Hematopoietic multipotent progenitor cell treated with erythropoietin and hydrocortisone succinate and interleukin-3 and kit ligand, for 4 days (in vitro differentiated cells): ENCODE results near the gene SDR9C7.
A peak's percentile ranks its signal among the peaks of the same experiment; 100 is the strongest.
"Not testable (repeated sequence)": the region's sequence is repeated elsewhere in the genome, so short reads cannot be mapped to it uniquely, and the experiment has no call there.

Experiments
- DNase-seq: peaks from one replicate; pipeline ENCODE4 v3.0.0-alpha.2; 2015

Gene SDR9C7

DNA sequence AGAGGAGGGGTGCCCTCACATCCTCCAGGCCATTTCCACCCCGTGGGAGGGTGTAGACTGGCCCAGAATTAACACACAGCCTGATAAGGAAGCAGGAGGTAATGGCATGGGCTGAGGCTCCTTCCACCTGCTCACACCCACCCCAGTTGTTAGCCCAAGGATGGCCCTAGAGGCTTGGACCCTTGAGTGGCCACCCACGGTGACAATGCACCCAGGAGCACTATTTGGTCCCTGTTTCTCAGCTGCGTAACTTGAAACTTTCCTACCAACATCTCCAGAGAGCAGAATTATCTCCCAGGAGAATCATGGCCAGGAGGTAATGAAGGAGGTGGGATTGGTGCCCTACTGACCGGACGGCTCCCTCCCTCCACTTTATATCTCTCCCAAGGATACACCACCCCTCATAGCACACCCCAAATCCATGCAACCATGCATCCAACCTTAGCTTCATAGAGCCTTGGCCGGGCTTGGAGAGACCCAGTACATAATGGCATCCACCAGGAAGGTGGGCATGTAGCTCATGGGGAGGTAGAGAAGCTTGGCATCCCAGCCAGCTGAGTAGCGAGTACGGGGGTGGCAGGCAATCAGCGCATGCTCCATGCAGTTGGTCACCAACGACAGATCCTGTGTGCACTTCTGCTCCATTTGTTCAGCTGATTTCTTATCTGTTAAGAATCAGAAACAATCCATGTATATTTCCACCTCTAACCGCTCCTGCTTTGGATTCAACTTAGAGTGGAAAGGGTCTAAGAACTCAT lies 17.6 kb upstream of the SDR9C7 start:
- DNase-seq = no peak

DNA sequence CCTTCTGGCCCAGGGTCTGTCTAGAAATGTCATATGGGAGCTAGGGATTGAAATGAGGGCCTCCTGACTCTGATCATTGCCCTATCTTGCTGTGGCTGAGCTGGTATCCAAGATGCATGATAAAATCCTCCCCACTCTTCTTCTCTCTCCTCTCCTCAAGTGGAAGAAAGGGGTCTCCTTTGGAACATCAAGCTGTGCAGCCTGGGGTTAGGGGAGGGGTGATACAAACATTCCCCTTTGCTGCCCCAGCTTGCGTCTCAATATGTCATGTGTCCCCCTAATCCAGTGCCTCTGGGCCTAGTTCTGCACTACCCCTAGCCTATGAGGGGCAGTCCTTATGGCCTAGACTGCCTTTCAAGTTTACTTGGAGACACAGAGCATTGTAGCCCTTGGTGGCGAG lies 14.7 kb upstream of the SDR9C7 start:
- DNase-seq = no peak

DNA sequence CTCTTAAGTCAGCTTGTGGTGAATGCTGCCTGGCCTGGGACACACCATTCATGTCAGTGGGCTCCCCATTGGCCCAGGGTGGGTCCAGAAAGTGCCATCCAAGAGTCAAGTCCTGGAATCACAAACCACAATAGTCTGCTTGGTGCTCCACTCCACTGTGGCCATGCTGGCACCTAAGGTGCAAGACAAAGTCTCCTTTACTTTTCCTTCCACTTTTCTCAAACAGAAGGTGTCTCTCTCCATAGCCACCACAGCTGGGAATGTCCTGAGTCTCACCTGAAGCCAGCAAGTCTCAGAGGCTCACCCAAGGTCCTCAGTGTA lies 14.2 kb upstream of the SDR9C7 start:
- DNase-seq = no peak

DNA sequence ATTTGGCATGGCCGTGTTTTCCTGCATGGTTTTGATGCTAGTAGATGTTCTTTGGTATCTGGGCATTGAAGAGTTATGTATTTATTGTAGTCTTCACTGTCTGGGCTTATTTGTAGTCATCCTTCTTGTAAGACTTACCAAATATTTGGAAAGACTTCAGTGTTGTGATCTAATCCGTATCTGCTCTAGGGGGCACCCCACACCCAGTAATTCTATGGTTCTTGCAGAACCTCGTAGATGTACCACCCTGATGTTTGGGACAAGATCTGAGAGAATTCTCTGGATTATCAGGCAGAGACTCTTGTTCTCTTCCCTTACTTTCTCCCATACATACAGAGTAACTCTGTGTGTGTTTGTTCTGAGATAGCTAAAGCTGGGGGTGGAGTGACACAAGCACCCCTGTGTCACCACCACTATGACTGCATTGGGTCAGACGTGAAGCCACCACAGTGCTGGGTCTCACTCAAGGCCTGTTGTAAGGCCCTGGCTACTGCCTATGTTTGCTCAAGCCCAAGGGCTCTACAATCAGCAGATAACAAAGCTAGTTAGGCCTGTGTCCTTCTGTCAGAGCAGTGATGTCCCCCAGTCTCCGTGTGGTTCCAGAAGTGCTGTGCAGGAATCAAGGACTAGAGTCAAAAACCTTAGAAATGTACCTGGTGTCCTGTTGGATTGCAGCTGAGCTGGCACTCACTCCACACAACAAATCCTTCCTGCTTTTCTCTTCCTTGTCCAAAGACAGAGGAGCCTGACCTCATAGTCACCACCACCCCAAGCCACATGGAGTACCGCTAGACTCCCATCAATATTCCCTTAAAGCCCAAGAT lies 13.6 kb upstream of the SDR9C7 start:
- DNase-seq = peak; percentile 48

DNA sequence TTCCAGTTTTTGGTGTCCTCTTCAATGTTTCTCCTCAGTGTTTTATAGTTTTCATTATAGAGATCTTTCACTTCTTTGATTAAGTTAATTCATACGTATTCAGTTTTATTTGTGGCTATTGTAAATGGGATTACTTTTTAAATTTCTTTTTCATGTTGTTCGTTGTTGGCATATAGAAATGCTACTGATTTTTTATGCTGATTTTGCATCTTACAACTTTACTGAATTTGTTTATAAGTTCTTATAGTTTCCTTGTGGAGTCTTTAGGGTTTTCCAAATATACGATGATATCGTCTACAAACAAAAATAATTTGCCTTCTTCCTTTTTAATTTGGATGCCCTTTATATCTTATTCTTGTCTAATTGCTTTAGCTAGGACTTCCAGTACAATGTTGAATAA lies 9.7 kb upstream of the SDR9C7 start:
- DNase-seq = no peak

DNA sequence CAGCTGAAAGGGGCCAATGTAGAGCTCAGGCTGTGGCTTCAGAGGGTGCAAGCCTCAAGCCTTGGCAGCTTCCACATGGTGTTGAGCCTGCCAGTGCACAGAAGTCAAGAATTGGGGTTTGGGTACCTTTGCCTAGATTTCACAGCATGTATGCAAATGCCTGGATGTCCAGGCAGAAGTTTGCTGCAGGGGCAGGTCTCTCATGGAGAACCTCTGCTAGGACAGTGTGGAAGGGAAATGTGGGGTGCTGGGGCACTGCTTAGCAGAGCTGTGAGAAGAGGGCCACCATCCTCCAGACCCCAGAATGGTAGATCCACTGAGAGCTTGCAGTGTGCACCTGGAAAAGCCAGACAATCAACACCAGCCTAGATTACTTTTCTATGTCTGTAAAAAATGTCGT lies 9.2 kb upstream of the SDR9C7 start:
- not testable (repeated sequence) for DNase-seq

DNA sequence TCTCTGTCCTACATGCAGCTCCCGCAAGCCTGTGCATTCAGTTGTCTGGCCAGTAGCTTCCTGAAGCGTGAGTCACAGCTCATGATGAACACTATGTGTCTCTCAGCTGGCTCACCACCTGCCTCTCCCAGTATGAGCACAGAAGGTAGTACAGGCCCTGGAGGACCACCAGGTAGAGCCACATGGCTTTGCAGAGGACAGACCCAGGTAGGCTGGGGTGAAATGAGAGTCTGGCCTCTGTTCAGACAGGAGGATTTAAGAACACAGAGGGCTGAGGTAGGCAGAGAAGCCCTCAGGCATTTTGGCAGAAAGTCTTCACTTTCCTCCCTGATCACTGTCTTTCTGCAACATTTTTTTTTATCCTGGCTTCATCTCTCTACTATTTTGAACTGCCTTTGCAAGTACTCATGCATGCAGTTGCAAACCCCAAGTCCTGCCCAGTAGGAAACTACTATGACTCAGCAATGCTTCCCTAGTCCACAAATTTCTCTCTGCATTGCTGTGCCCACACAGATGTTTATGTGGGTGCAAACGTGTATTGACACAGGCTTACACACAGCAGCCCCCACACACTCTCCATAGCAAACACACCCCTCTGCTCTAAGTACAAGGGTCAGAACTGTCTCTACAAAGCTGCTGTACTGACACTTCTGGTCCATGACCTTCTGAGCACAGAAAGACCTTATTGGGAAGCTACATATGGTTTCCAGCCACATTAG lies 7.2 kb upstream of the SDR9C7 start:
- DNase-seq = peak; percentile 80

DNA sequence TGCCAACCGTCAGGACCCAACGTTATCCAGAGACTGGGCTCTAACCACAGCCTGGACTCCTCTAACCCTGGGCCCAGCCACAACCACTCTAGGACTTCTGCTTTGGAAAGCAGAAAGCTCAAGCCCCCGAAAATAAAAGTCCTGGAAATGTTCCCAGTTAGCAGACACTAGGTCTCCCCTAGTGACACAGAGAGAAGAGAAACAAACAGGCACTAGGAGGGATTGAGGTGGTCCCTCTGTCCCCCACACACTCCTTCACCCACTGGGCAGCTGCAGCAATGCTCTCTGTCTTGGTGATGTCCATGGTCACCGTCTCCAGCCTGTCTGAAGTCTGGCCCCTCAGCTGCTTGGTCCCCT lies 6.7 kb upstream of the SDR9C7 start:
- DNase-seq = not testable (repeated sequence)

DNA sequence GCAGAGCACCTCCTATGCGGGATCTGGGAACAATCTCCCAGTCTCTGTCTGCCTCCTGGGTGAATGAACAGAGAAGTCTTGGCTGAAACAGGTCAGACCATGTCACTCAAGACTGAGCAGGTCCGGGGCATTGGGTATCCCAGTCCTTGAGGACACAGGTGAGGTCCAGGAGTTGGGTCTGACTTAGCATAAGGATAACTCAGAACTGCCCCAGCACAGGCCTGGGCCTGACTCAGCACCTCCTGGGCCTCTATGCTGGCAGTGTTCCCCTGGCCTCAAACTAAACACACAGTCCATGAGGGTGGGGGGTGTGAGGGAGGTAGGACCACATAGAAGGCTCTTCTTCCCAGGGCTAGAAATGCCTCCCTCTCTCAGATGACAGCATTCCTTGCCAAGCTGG lies 1.5 kb upstream of the SDR9C7 start:
- no peak for DNase-seq

DNA sequence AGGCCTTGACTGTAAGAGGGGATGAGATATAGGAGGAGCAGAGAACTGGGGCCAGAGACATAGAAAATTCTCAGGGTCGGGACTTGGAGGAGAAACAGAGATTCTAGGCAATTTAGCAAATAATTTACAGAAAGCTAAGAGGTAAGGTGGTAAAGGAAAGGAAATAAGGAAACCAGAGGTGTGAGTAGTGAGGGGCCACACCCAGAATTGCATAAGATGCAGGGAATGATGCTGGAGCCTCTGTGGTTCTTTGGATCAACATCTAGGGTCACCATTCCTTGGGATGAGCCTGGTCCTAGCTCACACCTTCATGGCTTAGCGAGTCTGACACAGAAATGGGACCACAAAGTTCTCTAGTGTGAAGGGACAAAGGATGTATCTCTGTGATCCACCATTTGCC lies 949 bp upstream of the SDR9C7 start:
- no peak for DNase-seq

DNA sequence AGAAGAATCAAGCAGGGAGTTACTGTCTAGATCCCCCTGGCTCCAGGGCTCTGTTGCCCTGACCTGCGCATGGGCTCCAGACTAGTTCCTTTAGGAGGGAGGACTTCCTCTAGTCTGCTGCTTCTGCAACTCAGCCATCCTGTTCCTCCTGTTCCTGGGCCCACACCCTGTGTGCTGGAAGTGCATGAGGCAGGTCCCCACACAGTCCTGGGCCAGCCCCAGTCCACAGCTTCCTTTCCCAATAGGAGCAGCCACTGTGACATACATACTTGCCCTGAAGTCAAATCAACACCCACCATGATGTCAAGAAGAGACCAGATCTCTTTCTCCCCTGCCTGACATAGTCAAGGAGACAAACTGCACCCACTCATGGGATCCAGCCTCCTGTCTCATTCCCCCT lies 1.3 kb downstream of the SDR9C7 start:
- peak; percentile 31 for DNase-seq

DNA sequence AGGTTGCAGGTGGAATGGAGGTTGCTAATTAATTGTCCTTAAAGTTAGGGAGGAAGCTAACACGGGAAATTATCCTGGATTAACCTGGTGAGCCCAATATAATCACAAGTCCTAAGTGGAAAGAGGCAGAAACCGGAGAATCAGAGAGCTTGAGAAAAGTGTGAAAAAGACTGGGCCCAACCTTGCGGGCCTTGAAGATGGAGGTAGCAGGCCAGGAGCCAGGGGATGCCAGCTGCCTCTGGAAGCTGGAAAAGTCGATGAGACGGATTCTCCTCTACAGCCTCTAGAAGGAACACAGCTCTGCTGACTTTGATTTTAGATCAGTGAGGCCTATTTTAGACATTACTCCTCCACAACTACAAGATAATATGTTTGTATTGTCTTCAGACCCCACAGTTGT lies 2.1 kb downstream of the SDR9C7 start:
- DNase-seq = peak; percentile 18

DNA sequence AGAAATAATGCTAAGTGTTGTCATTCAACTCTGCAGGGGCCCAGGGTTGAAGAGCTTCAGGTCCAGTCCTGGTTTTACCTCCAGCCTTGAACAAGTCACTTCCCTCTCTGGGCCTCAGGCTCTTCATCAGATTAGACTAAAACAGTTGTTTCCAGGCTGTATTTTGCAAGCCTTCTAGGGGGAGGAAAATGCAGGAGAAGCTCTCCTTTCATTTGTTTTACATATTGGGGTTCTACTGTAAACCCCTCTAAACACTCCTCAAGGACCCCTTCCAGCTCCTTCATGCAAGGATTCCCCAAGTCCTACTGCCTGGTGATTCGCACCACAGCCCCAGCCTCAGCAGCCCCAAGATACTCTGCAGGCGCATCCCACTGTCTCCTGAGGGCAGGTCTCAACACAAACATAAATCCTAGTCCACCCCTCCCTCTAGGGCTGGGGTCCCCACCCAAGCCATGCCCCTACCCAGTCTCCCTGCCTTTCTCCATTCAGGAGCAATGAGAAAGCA lies 2.7 kb downstream of the SDR9C7 start:
- peak; percentile 96 for DNase-seq

DNA sequence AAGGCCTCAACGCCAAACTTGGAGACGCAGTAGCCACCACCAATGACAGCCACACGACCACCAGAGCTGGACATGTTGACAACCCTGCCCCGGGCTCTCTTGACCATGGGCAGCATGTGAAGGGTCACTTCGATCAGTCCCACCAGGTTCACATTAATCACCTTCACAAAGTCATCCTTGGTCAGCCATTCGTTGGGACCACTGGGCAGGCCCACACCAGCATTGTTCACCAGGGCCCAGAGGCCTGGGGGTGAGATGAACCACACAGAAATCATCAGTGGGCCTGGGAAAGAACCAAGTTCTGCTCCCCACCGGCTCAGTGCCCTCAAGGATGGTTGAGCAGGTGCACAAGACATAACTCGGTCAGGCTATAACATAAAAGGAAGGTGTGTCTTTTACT lies 4.0 kb downstream of the SDR9C7 start:
- no peak for DNase-seq

DNA sequence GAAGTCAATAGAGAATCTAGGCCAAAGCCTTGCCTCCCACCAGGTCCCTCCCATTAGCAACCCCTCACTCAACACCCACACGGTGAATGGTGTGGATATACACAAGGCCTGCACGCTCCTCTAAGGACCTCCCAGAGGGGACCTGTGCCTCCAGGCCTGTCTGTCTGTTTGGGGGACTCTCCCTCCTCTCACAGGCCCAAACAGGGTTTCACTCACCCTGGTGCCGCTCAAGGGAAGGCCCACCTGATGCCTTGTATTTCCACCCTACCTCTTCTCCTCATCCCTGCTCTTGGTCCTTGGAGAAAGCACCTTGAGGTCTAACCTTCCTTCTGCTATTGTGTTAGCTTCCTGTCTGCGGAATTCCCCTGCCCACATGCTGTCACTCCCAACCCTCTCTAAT lies 4.4 kb downstream of the SDR9C7 start:
- no peak for DNase-seq

DNA sequence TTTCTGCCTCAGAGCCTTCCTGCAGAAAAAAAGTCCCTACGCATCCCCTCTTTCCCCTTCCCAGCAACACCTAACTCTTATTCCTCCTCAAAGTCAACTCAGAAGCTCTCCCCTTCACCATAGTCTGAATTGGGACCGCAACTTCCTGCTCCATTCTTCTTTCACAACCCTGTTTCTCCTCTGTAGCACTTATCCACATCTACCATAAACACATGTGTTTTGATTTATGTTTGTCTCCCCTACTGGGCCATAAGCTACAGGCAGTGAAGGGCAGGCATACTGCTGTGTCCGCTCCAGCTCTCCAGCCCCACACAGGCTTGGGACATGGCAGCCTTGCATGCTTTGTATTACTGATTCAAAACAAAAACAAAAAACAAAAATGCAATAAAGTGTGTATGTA lies 5.9 kb downstream of the SDR9C7 start:
- DNase-seq = peak; percentile 62

DNA sequence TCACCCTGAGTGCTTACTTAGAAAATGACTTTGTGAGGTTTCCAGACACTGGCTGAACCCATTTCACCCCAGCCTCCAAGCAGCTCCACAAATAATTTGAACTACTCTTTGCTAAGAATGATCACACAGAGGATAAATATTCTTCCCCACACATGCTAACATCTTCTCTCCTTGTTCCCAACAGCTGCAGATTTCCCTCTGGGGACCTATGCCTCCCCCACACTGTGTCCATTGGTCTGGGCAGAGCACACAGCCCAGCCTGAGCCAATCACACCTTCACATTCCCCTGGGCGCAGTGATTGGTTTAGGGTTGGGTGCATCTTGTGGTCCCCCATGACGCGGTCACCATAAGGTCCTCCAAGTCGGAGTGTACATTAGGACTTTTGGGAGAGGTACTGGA lies 6.9 kb downstream of the SDR9C7 start:
- DNase-seq = no peak

DNA sequence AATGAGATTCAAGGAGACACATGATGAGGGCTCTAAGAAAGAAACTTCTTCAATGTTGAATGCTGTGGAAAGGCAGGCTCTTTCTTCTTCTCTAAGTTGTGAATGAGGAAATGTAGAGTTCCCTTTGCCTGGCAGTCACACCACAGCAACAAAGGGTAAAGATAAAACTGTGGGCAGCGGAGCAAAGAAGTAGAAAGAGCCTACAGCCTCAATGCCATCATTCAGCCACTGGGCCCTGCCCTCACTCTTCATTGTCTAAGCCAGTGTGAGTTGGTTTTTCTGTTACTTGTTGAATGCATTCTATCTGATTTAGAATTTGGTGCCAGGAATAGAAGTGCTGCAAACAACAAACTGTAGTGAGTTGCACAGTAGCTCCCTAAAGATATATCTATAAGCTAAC lies 12.2 kb downstream of the SDR9C7 start:
- DNase-seq = peak; percentile 84

DNA sequence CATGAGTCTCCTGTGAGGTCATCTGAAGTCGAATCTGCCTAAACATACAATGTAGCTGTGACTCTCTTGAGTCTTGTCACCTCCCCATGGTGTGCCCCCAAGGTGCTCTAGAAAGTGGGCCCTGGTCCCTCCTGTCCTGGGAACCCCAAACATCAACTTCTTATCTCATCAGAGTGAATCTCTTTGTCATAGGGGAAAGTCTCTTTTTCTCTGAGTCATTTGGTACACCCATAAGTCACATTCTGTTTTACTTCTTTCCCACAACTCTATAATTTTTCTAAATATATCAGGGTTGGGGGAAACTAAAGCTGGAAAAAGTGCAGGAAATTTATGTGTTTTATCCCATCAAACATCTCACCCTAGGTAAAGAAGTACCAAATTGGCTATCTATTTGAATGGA lies 12.9 kb downstream of the SDR9C7 start:
- no peak for DNase-seq

DNA sequence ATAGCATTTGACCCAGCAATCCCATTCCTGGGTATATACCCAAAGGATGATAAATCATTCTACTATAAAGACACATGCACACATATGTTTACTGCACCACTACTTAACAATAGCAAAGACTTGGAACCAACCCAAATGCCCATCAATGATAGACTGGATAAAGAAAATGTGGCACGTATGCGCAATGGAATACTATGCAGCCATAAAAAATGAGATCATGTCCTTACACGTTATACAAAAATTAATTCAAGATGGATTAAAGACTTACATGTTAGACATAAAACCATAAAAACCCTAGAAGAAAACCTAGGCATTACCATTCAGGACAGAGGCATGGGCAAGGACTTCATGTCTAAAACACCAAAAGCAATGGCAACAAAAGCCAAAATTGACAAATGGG lies 16.1 kb downstream of the SDR9C7 start:
- not testable (repeated sequence) for DNase-seq

DNA sequence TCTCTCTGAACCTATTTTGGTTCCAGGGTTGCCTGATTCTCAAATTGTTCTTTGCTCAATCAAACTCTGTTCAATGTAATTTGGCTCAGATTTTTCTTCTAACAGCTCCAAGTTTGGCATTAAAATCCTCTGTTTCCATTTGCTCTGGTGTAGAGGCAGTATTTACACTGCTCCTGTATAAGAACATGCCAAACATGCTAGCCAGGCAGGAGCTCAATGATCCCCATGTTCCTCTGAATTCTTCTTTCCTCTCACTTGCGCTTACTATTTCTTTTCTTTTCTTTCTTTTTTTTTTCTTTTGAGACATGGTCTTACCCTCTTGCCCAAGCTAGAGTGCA lies 17.2 kb downstream of the SDR9C7 start:
- DNase-seq = no peak

DNA sequence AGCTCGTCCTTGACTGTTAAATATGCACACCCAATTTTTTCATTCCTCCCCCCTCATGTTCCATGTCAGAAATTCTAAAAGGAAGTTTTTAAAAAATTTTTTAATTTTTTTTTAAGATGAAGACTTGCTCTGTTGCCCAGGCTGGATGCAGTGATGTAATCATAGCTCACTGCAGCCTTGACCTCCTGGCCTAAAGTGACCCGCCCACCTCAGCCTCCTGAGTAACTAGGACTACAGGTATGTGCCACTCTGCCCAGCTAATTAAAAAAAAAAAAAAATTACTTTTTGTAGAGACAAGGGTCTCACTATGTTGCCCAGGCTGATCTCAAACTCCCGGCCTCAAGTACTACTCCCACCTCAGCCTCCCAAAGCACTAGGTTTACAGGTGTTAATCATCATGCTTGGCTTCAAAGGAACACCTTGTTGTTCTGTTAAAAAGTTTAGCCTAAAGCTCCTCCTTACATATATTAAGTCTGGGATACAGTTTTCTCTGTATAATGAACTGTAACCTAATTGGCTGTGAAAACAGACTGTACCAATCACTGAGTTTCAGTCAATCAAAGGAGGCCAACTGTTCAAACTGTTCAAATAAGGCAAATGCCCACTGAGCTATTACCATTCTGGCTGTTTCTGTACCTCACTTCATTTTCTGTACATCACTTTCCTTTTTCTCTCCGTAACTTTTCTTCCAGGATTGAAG lies 17.8 kb downstream of the SDR9C7 start:
- no peak for DNase-seq

DNA sequence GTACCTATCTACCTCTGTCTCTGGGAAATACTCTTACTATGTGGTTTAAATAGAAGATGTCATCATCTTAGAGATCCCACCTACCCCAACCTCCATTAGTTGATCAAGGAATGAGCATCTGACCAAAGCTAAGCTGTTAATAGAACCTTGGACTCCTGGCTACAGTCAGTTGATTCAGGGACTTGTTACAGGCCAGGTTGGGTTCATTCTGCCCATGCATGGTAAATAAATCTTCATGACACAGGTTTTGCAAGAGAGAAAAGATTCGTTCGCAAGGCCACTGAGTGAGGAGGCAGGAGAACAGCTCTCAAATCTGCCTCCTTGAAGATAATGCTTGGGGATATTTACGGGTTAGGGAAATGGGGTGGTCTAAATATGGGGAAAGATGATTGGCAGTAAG lies 19.5 kb downstream of the SDR9C7 start:
- no peak for DNase-seq
